Hepatocyte (in vitro differentiated cells): ENCODE measurements around the gene MEIS1. TPM values are rescaled to one million over a fixed set of nuclear protein-coding genes. Genes with fewer than 3 reads are reported as not detected.

Experiments used
- DNase-seq: peaks from one replicate; pipeline ENCODE4 v3.0.0-alpha.2; 2016; ENCODE audit warnings: low spot score
- H2AFZ ChIP-seq: fragments of 200-600 bp; sonication (generic); 2 replicates; pipeline ENCODE4 v1.6.0; 2016; ENCODE audit warnings: antibody characterized with exemption, mild to moderate bottlenecking
- H3K27ac ChIP-seq: fragments of 200-600 bp; sonication (generic); 2 replicates; pipeline ENCODE4 v1.5.1; 2016; ENCODE audit warnings: mild to moderate bottlenecking
- H3K27me3 ChIP-seq: fragments of 200-600 bp; sonication (generic); 2 replicates; pipeline ENCODE4 v1.6.1; 2016
- H3K36me3 ChIP-seq: fragments of 200-600 bp; sonication (generic); replicated peaks from 2 replicates; pipeline ENCODE4 v1.5.1; 2016; ENCODE audit warnings: low read depth; ENCODE audit not compliant: insufficient read depth
- H3K4me1 ChIP-seq: fragments of 200-600 bp; sonication (generic); 2 replicates; pipeline ENCODE4 v1.5.1; 2016; ENCODE audit warnings: mild to moderate bottlenecking, moderate library complexity; ENCODE audit not compliant: insufficient read depth
- H3K4me2 ChIP-seq: fragments of 200-600 bp; sonication (generic); 2 replicates; pipeline ENCODE4 v1.6.0; 2016
- H3K4me3 ChIP-seq: fragments of 200-600 bp; sonication (generic); 2 replicates; pipeline ENCODE4 v1.5.1; 2016; ENCODE audit warnings: mild to moderate bottlenecking
- H3K79me2 ChIP-seq: fragments of 200-600 bp; sonication (generic); 2 replicates; pipeline ENCODE4 v1.6.0; 2017; ENCODE audit warnings: mild to moderate bottlenecking
- H3K9me2 ChIP-seq: fragments of 200-600 bp; sonication (generic); replicated peaks from 2 replicates; pipeline ENCODE4 v1.6.0; 2017; ENCODE audit warnings: mild to moderate bottlenecking; ENCODE audit not compliant: insufficient read depth
- H3K9me3 ChIP-seq: fragments of 200-600 bp; sonication (generic); 2 replicates; pipeline ENCODE4 v1.5.1; 2016; ENCODE audit warnings: low read depth, mild to moderate bottlenecking
- H4K20me1 ChIP-seq: fragments of 200-600 bp; sonication (generic); 2 replicates; pipeline ENCODE4 v1.6.0; 2016; ENCODE audit warnings: mild to moderate bottlenecking; ENCODE audit not compliant: insufficient read depth, poor library complexity, severe bottlenecking
- EZH2 ChIP-seq: fragments of 200-600 bp; sonication (generic); IDR thresholded peaks from 2 replicates; pipeline ENCODE4 v1.6.1; 2016; ENCODE audit warnings: antibody characterized with exemption, mild to moderate bottlenecking, borderline replicate concordance
- EZH2phosphoT487 ChIP-seq: fragments of 200-600 bp; sonication (generic); IDR thresholded peaks from one replicate; pipeline ENCODE4 v1.6.1; 2018; ENCODE audit warnings: antibody characterized with exemption, mild to moderate bottlenecking, low read depth, moderate library complexity; ENCODE audit not compliant: unreplicated experiment, severe bottlenecking
- WGBS: methylation state at CpG from one replicate; pipeline ENCODE4 v1.1.6; 2016; ENCODE audit warnings: low lambda C conversion rate; ENCODE audit errors: missing lambda C conversion rate; 5-methylcytosine and 5-hydroxymethylcytosine counted together
- polyA plus RNA-seq: library from polyadenylated mRNA; unstranded; fragments of >200 nt; fragmentation: Nextera tagmentation; extraction: Ambion mirVana; gene quantifications from 2 replicates; pipeline ENCODE4 v1.2.1, GENCODE V29; 2016
- total RNA-seq: library from RNA; depleted of rRNA; stranded (reverse); fragments of >200 nt; gene quantifications from 2 replicates; pipeline ENCODE4 v1.2.3, GENCODE V29; 2014
- TF ChIP-seq, protein P1 (sequence below): fragments of 200-600 bp; sonication (generic); IDR thresholded peaks from 2 replicates; pipeline ENCODE4 v1.5.1; 2016; ENCODE audit warnings: antibody characterized with exemption, mild to moderate bottlenecking; ENCODE audit not compliant: poor library complexity

The MEIS1 gene
- total and polyA plus RNA-seq, 2 experiments from 2014 or later = 29.6 to 35.5 TPM

- WGBS = 85% methylated on average over 11 of the region's 11 CpGs
Measured at GRCh38 chr2:66532972-66533868, 98.3 kb downstream of the MEIS1 start.

GRCh38 chr2:66534461-66534860 is 99.5 kb downstream of the MEIS1 start:
- Histone ChIP-seq H3K27me3 (no peaks in the 10 kb centered on the region), H4K20me1 (peaks cover 2% of the 10 kb centered on the region), H3K9me3 (no peaks in the 10 kb centered on the region), H3K4me1 (peaks cover 21% of the 10 kb centered on the region), H3K79me2 (peaks cover 11% of the 10 kb centered on the region), H3K36me3 (no peaks in the 10 kb centered on the region), H3K9me2 (no peaks in the 10 kb centered on the region), H3K4me2 (no peak overlapping the region), H3K27ac (no peak overlapping the region), H3K4me3 (no peak overlapping the region), H2AFZ (no peak overlapping the region)
- no peak for DNase-seq
- 69% methylated on average over 4 of the region's 4 CpGs for WGBS
- TF ChIP-seq, protein P1, sequence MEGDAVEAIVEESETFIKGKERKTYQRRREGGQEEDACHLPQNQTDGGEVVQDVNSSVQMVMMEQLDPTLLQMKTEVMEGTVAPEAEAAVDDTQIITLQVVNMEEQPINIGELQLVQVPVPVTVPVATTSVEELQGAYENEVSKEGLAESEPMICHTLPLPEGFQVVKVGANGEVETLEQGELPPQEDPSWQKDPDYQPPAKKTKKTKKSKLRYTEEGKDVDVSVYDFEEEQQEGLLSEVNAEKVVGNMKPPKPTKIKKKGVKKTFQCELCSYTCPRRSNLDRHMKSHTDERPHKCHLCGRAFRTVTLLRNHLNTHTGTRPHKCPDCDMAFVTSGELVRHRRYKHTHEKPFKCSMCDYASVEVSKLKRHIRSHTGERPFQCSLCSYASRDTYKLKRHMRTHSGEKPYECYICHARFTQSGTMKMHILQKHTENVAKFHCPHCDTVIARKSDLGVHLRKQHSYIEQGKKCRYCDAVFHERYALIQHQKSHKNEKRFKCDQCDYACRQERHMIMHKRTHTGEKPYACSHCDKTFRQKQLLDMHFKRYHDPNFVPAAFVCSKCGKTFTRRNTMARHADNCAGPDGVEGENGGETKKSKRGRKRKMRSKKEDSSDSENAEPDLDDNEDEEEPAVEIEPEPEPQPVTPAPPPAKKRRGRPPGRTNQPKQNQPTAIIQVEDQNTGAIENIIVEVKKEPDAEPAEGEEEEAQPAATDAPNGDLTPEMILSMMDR = no peak
- TF ChIP-seq EZH2phosphoT487 (no peak), EZH2 (no peak)

More at GRCh38 chr2:66532972-66533868, 98.3 kb downstream of the MEIS1 start:
- no peaks in the 10 kb centered on the region for H3K36me3 ChIP-seq
- H3K79me2 ChIP-seq = peaks cover 11% of the 10 kb centered on the region
- H2AFZ ChIP-seq = no peak overlapping the region
- peaks cover 21% of the 10 kb centered on the region for H3K4me1 ChIP-seq
- H3K9me2 ChIP-seq = no peaks in the 10 kb centered on the region
- no peaks in the 10 kb centered on the region for H3K9me3 ChIP-seq
- H3K27ac ChIP-seq = no peak overlapping the region
- no peak overlapping the region for H3K4me3 ChIP-seq
- TF ChIP-seq, protein P1 = no peak
- TF ChIP-seq EZH2 = no peak
- TF ChIP-seq EZH2phosphoT487 = no peak
- H3K4me2 ChIP-seq = no peak overlapping the region
- DNase-seq = no peak
- peaks cover 2% of the 10 kb centered on the region for H4K20me1 ChIP-seq
- H3K27me3 ChIP-seq = no peaks in the 10 kb centered on the region

DNA sequence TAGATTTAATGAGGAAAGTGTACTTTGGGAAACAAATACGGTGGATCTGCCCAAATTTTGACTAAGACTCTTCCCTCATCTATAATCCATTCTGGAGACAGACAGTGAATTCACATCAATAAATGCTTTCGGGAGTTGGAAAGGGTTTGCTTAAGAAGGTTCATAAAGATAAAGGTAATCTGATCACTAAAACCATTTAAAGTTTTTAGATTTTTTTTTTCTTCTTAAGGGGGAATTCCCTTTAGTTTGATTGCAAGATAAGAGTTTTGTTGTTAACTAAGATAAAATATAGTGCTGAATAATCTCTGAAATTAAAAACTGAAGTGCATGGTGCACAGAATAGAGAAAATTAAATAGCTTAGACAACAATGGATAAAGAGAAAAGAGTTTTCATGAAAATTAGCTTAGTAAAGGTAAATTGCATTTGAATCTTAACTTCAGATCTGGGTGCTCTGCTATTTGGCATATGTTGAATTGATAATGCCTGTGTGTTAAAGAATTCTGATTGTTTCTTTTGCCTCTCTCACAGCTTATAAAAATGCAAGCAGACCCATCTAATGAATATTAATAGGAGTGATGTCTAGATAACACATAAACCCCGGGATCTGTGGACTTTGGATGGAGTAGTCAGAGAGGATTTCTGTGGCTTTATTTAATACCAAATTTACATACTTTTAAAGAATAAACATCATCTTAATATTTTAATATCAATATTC is 100.8 kb downstream of the MEIS1 start:
- TF ChIP-seq EZH2phosphoT487 = no peak
- TF ChIP-seq, protein P1 = no peak
- no peak for TF ChIP-seq EZH2
- H3K4me1 ChIP-seq = peaks cover 21% of the 10 kb centered on the region
- no peaks in the 10 kb centered on the region for H3K36me3 ChIP-seq
- H3K9me2 ChIP-seq = no peaks in the 10 kb centered on the region
- peaks cover 2% of the 10 kb centered on the region for H4K20me1 ChIP-seq
- 23% methylated on average over 3 of the region's 3 CpGs for WGBS
- no peak overlapping the region for H2AFZ ChIP-seq
- H3K4me2 ChIP-seq = no peak overlapping the region
- no peaks in the 10 kb centered on the region for H3K9me3 ChIP-seq
- no peak for DNase-seq
- no peak overlapping the region for H3K4me3 ChIP-seq
- no peak overlapping the region for H3K27ac ChIP-seq
- peaks cover 11% of the 10 kb centered on the region for H3K79me2 ChIP-seq
- no peaks in the 10 kb centered on the region for H3K27me3 ChIP-seq
